H7 (cell line): ENCODE measurements around the gene NTNG1. TPM values are rescaled to one million over a fixed set of nuclear protein-coding genes. Genes with fewer than 3 reads are reported as not detected.
"Not testable (repeated sequence)": the region's sequence is repeated elsewhere in the genome, so short reads cannot be mapped to it uniquely, and the experiment has no call there.

ENCODE experiments used
- DNase-seq: peaks from one replicate; pipeline ENCODE4 v3.0.0; 2012
- H3K27me3 ChIP-seq: 2 replicates; pipeline ENCODE4 v1.6.0; 2011; ENCODE audit warnings: mild to moderate bottlenecking, low read length; ENCODE audit not compliant: control insufficient read depth, insufficient read depth
- H3K36me3 ChIP-seq: replicated peaks from 2 replicates; pipeline ENCODE4 v1.5.1; 2011; ENCODE audit warnings: low read length; ENCODE audit not compliant: control insufficient read depth, insufficient read depth
- H3K4me3 ChIP-seq: 2 replicates; pipeline ENCODE4 v1.5.1; 2011; ENCODE audit warnings: low read depth, mild to moderate bottlenecking, control low read depth, low read length, moderate library complexity; ENCODE audit not compliant: insufficient read depth
- total RNA-seq: library from RNA; depleted of rRNA; stranded (reverse); fragments of >200 nt; shearing (Covaris generic); gene quantifications from 2 replicates; pipeline ENCODE4 v1.2.3, GENCODE V29; 2014

Gene NTNG1
- total RNA-seq, 1 experiment from 2014 or later = 5.4 TPM

DNA sequence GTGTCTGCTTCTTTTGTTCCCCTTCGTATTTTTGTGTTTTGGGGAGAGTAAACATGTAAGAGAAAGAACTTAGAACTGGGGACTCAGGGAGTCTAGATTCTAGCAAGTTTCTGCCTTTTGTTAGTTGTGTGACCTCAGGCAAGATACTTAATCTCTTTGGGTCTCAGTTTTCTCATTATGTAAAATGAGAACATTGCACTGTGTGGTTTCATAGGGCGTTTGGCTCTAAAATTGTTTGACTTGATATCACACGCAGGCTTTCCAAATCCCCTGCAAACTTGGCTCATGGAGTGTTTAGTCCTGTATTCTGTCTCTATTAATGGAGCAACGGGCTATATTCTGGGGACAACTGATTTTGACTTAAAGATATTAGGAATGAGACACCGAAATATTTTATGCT is 57.7 kb downstream of the NTNG1 start:
- no peak for DNase-seq
- Histone ChIP-seq H3K36me3 (no peaks in the 10 kb centered on the region), H3K4me3 (no peak overlapping the region), H3K27me3 (no peaks in the 10 kb centered on the region)

GRCh38 chr1:107200631-107201030 is 59.8 kb downstream of the NTNG1 start:
- no peak for DNase-seq
- no peaks in the 10 kb centered on the region for H3K27me3 ChIP-seq
- no peak overlapping the region for H3K4me3 ChIP-seq
- H3K36me3 ChIP-seq = no peaks in the 10 kb centered on the region

- DNase-seq = no peak
- Histone ChIP-seq H3K27me3 (no peaks in the 10 kb centered on the region), H3K36me3 (no peaks in the 10 kb centered on the region), H3K4me3 (no peak overlapping the region)
These were observed 61.2 kb downstream of the NTNG1 start for GRCh38 chr1:107202007-107202406.

GRCh38 chr1:107213225-107213624 is 72.4 kb downstream of the NTNG1 start:
- H3K4me3 ChIP-seq = no peak overlapping the region
- no peaks in the 10 kb centered on the region for H3K36me3 ChIP-seq
- no peak for DNase-seq
- no peaks in the 10 kb centered on the region for H3K27me3 ChIP-seq

DNA sequence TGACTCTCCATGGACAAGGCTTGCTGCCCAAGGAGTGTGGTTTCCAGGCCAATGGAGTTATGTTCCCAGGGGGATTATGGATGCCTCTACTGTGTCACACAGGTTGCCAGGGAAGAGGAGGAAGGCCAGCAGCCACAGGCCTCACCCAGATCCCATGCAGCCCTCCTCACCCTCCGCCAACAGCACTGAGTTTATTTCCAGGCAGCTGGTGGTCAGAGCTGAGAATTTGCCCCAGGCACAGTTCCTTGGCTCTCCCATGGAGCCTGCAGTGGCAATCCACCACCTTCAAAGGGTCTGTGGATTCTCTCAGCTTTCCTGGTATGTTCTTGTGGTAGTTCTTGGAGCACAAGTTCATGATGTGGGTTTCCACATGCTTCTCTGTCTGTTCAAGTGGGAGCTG is 79.2 kb downstream of the NTNG1 start:
- H3K4me3 ChIP-seq = no peak overlapping the region
- no peaks in the 10 kb centered on the region for H3K27me3 ChIP-seq
- no peak for DNase-seq
- H3K36me3 ChIP-seq = no peaks in the 10 kb centered on the region

GRCh38 chr1:107225706-107226105 is 84.9 kb downstream of the NTNG1 start:
- peak; percentile 5 for DNase-seq
- H3K4me3 ChIP-seq = no peak overlapping the region
- H3K36me3 ChIP-seq = no peaks in the 10 kb centered on the region
- no peaks in the 10 kb centered on the region for H3K27me3 ChIP-seq

DNA sequence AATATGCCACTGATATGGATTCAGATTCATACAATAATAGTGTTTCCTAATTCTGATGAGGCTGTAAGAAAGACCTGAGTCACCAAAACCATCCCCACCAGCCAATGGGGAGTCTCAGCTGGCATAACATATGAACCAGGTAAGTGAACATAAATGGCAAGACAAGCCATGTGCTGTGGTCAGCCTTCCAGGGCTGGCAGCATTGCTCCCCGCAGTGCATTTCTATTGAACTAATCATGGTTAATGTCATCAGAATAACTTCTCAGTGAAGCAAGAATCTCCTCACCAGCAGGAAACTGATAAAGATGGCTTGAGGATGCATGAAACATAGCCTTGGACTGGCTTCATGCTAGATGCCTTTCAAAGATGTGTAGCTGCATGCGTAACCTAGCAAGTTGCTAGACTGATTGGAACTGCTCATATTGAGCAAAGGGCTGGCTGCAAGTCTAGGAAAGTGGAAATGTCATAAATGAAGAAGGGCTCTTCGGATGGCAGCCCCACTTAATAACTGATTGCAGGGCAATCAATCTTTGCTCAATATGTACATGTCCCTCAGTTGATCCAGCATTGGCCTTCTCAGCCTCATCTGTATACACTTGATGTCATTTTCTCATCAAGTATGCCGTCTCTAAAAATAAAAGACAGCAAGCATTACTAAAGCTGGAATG is 88.0 kb downstream of the NTNG1 start:
- DNase-seq = no peak
- no peak overlapping the region for H3K4me3 ChIP-seq
- H3K36me3 ChIP-seq = no peaks in the 10 kb centered on the region
- no peaks in the 10 kb centered on the region for H3K27me3 ChIP-seq

GRCh38 chr1:107229711-107230110 is 88.9 kb downstream of the NTNG1 start:
- Histone ChIP-seq H3K27me3 (no peaks in the 10 kb centered on the region), H3K4me3 (no peak overlapping the region), H3K36me3 (no peaks in the 10 kb centered on the region)
- DNase-seq = no peak

GRCh38 chr1:107230121-107230520 is 89.3 kb downstream of the NTNG1 start:
- Histone ChIP-seq H3K36me3 (no peaks in the 10 kb centered on the region), H3K27me3 (no peaks in the 10 kb centered on the region), H3K4me3 (no peak overlapping the region)
- DNase-seq = no peak

DNA sequence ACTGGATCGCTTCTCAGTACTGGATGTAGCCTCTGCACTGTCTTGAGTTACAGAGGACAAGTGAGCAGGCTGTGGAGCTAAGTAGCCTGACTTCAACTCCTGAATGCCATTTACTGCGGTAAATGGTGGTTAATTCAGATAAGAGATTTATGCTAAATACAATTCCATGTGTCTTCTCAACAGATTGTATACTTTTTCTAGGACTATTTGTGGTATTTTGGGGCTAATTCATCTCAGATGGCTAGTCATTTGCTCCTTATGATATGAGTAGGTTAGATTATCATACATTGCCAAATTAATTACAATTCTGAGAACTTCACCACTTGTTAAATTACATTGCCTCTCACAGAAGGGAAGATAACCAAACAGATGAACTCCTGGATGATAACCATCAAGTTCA is 90.5 kb downstream of the NTNG1 start:
- no peaks in the 10 kb centered on the region for H3K36me3 ChIP-seq
- H3K27me3 ChIP-seq = no peaks in the 10 kb centered on the region
- no peak overlapping the region for H3K4me3 ChIP-seq
- no peak for DNase-seq

DNA sequence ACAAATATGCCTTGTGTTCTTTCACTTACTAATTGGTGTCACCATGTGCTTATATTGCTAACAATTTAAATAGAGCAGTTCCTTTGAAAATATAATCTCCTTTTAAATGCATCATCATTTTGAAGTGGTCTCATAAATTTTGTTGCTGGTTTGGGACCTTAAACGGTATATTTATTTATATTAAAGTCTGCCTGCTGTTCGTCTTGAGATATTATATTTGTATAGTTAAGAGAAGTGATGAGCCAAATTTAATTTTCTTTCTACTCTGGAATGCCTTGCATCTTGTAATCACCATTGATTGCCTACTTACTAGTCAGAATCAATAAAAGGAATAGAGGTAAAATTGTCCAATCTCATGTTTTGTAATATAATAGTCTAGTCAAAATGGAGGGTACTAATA is 91.6 kb downstream of the NTNG1 start:
- no peak for DNase-seq
- no peaks in the 10 kb centered on the region for H3K27me3 ChIP-seq
- H3K4me3 ChIP-seq = no peak overlapping the region
- no peaks in the 10 kb centered on the region for H3K36me3 ChIP-seq

- not testable (repeated sequence) for H3K4me3 ChIP-seq, H3K27me3 ChIP-seq, H3K36me3 ChIP-seq, DNase-seq
These were observed 95.9 kb downstream of the NTNG1 start for GRCh38 chr1:107236760-107237159.

GRCh38 chr1:107243461-107243860 is 102.6 kb downstream of the NTNG1 start:
- no peak for DNase-seq
- Histone ChIP-seq H3K27me3 (no peaks in the 10 kb centered on the region), H3K4me3 (no peak overlapping the region), H3K36me3 (no peaks in the 10 kb centered on the region)

DNA sequence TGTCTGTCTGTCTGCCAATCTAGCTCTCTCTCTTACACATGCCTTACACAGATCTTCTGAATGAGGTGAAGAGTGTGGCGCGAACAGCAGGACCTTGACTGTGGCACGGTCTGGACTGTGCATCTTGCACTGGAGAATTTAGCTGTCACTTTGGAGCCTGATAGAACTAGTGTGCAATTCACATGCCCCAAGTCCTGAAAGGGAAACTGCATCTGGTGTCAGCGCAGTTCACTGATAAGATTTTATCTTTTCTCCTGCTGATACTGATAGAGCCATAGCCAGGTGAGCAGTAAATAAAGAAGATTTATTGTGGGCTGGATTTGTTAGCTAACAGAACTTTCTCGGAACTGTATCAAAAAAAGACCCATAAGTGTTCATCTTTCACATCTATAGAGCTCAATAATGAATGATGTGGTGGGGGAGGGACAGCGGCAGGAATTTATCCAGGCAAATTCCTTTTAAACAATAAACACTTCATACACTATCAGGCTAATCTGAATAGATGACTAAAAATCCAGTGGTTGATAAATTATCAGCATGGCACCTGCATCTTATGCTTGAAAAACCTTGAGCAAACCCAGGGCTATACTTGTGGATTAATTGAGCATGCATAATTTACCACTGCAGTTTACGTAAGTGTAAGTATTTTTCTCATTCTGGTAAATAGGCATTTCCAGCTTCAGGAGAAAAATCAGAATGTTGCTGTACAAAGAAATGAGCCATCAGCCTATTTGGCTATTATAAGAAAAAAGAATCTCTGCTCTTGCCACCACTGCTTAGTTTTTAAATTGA is 104.1 kb downstream of the NTNG1 start:
- no peaks in the 10 kb centered on the region for H3K27me3 ChIP-seq
- no peak overlapping the region for H3K4me3 ChIP-seq
- H3K36me3 ChIP-seq = no peaks in the 10 kb centered on the region
- no peak for DNase-seq

- no peak for DNase-seq
- no peak overlapping the region for H3K4me3 ChIP-seq
- H3K36me3 ChIP-seq = no peaks in the 10 kb centered on the region
- H3K27me3 ChIP-seq = no peaks in the 10 kb centered on the region
These were observed 106.0 kb downstream of the NTNG1 start for GRCh38 chr1:107246775-107247345.
